NCI-H526 treated with DMSO at 0.1 percent for 48 hours (cell line): Measurements from ENCODE around the gene TMEM63B.
"Not testable (repeated sequence)": the region's sequence is repeated elsewhere in the genome, so short reads cannot be mapped to it uniquely, and the experiment has no call there.

Experiments used
- DNase-seq: peaks from one replicate; lab custom pipeline; 2025; lab: John Stamatoyannopoulos, UW

The TMEM63B gene

DNA sequence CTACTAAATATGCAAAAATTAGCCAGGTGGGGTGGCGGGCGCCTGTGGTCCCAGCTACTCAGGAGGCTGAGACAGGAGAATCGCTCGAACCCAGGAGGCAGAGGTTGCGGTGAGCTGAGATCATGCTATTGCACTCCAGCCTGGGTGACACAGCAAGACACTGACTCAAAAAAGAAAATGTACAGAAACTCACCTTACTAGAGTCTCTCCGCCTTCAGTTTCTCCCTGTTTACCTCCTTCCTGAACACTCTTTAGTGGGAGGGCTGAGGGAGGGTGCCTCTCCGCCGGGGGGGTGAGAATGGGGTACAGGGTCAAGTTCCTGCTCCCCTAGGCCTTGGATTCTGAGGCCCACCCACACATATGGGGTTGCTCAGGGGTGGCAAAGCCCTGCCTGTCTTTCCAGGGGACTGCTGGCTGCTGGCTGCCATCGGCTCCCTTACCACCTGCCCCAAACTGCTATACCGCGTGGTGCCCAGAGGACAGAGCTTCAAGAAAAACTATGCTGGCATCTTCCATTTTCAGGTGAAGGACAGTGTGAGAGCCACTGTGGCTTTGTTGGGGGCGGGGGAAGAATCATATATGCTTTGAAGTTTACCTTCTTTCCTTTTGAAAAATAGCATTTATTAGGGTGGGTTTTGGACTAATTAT, 44.7 kb downstream of the TMEM63B start:
- no peak for DNase-seq

DNA sequence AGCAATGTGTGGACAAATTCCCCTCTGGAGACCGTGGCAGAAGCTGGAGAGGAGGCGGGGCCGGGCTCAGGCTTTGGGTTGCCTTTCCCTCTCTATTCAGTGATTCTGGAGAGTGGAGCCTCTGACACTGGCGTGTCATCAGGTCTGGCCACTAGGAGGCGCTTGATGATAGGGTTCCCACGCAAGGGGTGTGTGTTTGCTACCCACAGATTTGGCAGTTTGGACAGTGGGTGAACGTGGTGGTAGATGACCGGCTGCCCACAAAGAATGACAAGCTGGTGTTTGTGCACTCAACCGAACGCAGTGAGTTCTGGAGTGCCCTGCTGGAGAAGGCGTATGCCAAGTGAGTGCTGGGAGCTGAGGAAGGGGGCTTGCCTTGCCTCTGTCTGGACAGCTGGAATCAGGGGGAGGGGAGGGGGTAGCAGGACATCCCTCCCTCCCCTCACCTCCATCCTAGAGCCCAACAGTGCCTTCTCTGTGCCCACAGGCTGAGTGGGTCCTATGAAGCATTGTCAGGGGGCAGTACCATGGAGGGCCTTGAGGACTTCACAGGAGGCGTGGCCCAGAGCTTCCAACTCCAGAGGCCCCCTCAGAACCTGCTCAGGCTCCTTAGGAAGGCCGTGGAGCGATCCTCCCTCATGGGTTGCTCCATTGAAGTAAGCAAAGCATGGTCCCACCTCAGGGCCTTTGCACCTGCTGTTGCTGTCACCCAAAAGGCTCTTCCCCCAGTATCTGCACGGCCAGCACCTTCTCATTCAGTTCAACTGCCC, 45.6 kb downstream of the TMEM63B start:
- DNase-seq = peak; percentile 54

DNA sequence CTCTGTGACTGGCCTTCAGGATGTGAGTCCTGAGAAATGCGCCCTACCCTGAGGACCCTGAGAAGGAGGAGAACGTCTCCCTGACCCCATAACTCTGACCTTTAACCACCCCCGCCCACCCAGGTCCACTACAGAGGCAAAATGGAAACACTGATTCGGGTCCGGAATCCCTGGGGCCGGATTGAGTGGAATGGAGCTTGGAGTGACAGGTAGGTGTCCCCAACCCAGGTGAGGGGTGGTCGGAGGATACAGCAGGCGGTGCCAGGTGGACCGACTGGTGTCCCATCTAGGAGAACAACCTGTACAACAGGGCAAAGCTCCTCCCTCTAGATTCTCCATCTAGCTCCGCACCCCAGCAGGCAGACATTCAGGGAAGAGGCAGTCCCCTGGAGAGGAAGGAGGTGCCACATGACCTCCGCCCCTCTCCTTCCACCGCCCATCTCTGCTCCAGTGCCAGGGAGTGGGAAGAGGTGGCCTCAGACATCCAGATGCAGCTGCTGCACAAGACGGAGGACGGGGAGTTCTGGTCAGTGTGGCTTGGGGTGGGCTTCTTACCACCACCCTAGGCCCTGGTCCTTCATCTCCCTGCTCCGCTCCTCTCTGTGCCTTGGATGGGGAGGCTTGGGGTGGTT, 48.9 kb downstream of the TMEM63B start:
- no peak for DNase-seq

DNA sequence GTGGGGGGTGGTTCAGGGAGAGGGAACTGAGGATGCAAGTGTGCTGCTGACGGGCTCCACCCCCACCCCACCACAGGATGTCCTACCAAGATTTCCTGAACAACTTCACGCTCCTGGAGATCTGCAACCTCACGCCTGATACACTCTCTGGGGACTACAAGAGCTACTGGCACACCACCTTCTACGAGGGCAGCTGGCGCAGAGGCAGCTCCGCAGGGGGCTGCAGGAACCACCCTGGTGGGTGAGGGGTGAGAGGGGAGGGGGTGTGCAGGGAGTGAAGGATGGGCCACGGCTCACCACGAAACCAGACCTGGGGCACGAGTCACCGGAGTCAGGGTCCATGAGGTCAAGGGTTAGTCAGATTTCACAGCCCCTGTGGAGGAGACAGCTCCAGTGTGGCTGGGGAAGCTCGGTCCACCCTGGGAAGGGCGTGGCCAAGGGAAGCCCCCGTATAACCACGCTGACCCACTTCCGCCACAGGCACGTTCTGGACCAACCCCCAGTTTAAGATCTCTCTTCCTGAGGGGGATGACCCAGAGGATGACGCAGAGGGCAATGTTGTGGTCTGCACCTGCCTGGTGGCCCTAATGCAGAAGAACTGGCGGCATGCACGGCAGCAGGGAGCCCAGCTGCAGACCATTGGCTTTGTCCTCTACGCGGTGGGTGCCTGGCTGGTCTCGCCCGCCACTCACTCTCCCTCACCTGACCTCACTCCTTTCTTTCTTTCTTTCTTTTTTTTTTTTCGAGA, 49.6 kb downstream of the TMEM63B start:
- no peak for DNase-seq

DNA sequence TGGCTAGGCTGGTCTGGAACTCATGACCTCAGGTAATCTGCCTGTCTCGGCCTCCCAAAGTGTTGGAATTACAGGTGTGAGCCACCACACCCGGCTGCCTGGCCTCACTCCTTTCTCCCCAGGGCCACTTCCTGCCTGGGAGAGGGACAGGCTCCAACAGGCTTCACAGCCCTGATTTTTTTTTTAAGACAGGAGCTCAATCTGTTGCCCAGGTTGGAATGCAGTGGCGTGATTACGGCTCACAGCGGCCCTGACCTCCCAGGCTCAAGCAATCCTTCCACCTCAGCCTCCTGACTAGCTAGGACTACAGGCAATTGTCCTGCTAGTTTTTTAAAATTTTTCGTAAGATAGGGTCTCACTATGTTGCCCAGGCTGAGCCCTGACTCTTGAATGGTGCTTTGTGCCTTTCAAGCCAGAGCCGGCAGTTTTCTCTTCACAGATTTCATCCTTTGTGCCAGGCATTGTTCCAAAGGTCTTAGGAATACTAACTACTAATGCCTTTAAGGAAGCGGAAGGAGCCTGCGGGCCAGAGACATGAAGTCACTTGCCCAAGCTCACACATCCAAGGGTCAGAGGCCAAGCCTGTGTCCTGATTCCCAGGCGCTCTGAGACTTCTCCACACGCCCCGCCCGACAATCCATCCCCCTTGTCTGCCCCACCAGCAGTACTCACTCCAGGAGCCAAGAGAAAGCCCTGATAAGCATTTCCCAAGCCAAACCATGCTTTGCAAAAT, 50.5 kb downstream of the TMEM63B start:
- DNase-seq = no peak

DNA sequence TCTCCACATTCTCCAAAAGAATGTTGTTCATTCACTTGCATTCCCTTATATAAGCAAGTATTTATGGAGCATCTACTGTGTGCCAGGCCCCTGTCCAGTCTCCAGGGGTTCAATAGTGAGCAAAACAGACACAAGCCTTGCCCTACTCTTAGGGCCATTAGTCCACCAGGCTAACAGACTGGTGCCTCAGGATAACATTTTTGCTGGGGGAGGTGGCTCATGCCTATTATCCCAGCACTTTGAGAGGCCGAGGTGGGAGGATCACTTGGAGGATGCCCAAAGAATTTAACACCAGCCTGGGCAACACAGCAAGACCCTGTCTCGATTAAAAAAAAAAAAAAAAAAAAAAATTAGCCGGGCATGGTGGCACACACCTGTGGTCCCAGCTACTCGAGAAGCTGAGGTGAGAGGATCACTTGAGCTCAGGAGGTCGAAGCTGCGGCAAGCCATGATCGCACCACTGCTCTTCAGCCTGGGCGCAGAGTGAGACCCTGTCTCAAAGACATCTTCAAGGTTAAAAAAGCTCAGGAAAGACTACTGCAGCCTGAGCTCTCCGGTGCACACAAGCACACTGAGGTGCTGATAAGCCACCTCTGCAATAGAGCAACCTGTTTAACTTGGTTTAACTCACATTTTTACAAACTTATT, 51.2 kb downstream of the TMEM63B start:
- DNase-seq = no peak

DNA sequence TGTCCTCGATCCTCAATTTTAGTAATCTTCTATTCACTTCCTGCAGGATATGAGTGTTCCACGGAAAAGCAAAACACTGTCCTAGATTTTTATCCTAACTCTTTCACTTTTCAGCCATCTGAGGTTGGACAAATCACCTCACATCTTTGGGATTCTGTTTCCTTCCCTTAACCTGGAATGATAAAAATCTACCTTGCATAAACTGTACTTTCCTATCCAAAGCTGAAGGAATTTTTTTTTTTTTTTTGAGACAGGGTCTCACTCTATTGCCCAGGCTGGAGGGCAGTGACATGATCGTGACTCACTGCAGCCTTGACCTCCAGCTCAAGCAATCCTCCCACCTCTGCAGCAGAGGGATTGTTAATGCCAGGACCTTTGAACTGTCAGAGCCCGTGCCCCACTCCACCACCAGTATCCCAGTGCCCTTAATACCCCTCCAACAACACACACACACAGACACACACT, 51.8 kb downstream of the TMEM63B start:
- no peak for DNase-seq

DNA sequence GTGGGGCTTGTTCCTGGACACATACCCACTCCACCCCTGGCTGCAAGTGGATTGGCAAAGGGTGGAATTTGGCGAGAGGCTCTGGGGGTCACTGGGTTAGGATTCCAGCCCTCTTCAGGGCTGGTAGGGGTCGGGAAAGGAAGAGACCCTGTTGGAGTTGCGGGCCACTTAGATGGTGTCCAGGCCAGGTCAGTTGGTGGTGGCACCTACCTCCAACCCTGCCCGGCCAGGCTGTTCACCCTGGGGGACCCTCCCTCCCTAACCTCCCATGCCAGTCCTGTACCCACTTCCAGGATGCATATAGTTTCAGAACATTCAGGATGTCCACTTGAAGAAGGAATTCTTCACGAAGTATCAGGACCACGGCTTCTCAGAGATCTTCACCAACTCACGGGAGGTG, 52.3 kb downstream of the TMEM63B start:
- DNase-seq = no peak

DNA sequence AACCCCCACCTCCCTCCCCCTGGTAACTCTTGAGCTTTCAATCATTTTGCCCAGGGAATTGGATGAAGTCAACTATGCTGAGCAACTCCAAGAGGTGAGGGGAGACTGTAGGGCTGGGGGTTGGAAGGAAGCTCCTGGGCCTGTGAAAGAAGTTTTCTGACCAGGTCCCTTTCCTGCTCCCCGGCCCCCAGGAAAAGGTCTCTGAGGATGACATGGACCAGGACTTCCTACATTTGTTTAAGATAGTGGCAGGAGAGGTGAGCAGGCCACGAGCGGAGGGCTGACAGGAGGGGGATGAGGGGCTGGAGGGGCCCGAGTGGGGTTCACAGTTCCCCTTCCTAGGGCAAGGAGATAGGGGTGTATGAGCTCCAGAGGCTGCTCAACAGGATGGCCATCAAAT, 53.1 kb downstream of the TMEM63B start:
- no peak for DNase-seq

DNA sequence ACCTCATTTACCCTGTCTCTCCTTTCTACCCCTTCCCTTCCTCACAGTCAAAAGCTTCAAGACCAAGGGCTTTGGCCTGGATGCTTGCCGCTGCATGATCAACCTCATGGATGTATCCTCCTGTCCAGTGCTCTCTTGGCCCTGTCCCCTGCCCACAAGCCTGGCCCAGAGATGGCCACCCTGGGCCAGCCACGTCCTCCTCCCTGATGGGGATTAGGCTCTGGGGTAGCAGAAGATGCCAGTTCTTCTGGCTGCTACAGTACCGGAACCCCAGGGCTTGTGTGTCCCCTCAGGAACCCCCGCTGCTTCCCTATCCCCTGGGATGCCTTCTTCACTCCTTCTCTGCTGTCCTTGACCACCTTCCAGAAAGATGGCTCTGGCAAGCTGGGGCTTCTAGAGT, 53.5 kb downstream of the TMEM63B start:
- no peak for DNase-seq

DNA sequence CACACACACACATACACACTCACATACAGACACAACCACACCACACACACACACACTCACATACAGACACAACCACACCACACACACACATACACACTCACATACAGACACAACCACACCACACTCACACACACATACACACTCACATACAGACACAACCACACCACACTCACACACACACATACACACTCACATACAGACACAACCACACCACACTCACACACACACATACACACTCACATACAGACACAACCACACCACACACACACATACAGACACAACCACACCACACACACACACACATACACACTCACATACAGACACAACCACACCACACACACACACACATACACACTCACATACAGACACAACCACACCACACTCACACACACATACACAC, 54.4 kb downstream of the TMEM63B start:
- not testable (repeated sequence) for DNase-seq

DNA sequence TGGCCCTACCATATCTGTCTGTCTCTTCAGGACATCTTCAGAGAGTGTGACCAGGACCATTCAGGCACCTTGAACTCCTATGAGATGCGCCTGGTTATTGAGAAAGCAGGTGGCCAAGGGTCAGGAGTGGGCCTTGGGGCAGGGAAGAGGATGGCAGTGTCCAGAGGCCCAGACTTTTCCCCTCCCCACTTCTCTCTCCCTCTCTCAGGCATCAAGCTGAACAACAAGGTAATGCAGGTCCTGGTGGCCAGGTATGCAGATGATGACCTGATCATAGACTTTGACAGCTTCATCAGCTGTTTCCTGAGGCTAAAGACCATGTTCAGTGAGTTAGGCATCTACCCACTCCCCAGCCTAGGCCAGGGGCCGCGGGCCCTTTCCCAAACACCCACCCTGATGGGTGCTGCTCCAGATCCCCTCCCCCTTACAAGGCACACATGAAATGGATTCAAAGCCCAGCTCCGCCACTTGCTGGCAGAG, 55.6 kb downstream of the TMEM63B start:
- DNase-seq = no peak

DNA sequence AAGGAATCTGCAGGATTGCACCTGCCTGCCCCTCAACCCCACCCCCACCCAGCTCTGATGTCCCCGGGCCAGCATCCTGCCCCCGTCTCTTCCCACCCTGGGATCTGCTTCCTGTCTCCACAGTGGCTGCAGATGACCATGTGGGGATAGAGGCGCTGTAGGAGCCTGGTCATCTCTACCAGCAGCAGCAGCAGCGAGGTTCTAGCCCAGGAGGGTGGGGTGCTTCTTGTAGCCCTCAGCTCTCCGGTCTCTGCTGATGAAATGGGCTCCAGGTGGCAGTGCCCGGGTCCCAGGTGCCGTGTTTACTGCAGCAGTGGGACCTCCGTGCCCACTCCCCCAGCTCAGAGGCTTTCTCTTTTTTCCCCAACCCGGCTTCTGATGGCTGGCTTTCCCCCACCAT, 56.4 kb downstream of the TMEM63B start:
- DNase-seq = no peak

DNA sequence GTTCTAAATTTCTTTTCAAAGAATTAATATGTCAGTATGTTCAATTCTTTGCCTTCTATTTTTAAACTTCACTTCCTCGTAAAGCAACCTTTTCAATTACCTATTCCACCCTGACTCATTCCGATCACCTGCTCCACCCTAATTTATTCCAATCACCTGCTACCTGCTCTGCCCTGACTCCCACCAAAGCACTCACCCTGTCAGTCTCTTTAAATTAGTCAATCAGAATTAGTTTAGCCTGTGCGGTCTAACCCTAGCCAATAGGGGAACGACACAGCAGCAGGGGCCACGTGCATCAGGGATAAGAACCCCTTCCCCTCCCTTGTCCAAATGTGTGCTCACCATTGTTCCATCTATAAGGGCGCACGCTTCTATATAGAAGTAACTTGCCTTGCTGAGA, 58.0 kb downstream of the TMEM63B start:
- DNase-seq = not testable (repeated sequence)

DNA sequence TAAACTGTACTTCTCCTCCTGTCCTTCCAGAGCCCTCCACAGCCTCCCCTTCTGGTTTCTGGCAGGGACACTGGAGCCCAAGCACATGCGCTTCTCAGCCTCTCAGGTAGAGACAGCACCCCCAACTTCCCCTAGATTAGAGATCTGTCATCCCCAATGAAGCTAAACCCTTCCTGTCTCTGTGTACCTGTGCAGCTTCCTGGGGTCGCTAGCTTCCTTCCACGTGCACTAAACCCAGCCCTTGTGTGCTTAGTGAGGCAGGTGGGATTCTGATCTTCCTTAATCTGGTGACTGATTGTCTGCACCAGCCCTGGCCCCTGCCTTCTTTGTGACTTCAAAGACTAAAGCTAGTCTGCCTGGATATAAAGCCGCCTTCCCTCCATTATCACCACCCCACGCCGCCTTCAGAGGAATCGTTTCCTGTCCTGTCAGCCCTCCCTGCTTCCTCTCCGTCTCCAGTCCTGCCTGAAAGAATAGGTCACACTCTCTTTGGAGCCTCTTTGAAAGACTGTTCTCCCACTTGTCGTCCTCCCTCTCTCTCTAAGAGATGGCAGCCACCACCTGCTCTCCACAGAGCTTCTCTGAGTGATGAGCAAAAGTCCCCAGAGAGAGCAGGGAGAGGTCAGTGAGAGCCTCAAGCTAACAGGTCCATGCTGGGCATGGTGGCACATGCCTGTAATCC, 58.7 kb downstream of the TMEM63B start:
- no peak for DNase-seq

DNA sequence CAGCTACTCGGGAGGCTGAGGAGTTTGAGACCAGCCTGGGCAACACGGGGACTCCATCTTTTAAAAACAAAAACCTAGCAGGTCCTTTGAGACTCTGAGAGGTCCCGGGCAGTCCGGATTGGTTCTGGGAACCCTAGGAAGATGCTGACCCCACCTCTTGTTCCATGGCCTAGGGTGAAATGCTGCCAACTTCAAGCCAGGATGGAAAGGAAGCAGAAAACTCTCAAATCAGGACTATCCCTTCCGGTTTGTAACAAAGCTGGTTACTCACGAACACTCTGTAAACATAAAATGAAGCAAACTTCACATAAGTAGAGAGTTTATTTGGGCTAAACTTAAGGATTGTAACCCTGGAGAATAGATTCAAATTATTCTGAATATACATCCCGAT, 59.3 kb downstream of the TMEM63B start:
- DNase-seq = no peak

DNA sequence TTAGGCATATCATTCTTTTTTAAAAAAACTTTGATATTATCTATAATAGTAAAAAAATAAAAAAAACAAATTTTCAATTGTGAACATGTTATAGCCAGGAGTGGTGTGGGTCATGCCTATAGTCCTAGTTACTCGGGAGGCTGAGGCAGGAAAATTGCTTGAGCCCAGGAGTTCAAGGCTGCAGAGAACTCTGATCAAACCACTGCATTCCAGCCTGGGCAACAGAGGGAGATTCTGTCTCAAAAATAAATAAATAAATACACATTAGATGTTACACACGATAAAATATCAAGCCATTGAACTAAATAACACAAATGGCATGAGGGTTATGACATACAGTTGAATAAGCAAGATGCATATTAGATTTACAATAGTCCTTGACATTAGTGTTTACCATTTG, 61.5 kb downstream of the TMEM63B start:
- no peak for DNase-seq

DNA sequence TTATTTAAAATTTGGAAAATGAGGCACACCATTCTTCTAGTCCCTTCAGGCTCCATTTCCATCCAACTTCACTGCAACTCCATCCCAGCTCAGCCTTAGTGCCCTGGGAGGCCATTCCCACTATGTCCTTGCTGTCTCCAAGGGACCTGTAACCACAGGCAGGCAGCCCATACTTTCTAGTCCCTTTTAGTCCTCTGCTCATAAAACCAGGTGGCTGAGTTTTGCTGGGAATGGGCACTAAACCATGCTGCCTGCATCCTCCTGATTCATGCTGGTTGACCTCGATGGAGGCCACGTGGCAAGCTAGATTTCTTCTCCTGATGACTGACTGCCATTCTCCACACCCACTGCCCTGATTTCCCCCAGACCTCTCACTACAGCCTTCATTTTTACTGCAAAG, 61.9 kb downstream of the TMEM63B start:
- no peak for DNase-seq

DNA sequence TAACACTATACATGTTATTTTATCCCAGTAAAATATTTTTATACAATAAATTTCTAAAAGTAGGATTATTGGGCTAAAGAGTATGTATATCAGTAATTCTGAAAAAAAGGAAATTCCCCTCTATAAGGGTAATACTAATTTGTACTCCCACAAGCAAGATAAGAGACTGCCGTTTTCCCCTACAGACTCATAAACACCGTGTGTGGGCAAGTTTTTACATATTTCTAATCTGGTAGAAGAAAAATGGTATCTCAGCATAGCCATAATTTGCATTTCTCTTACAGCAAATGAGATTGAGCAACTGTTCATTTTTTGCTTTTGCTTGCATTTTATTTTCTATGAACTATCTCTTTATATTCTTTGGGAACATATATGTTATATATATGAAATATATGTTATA, 63.4 kb downstream of the TMEM63B start:
- DNase-seq = peak; percentile 36

DNA sequence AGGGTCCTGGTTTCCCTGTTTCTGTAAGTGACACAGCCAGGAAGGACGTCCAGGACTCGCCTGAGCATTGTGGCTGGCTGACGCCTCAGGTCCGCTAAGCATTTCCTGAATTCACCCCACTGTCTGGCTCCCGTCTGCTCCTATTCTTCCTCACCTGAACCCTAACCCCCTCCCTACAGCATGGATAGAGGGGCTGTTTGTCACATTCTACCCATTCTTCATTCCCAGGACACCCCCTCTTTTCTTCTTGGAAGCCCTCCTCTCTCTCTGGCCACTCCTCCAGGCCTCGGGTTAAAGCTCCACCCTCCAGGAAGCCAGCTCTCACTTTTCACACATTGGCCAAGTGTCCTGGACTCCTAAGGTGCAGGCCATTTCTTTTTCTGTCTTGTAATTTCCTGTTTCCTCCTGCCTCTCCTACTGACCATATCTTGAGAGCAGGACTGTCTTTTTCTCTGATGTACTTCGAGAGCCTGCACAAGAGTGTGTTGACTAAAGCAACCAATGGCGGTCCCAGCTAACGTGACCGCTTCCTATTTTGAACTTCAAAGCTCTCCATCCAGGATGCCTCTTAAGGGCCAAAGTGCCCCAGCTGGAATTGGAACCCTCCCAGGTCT, 65.2 kb downstream of the TMEM63B start:
- no peak for DNase-seq
